ENCODE data around the gene SETD5.

- TF ChIP-seq EZH2 (IDR thresholded peaks at IDR 0.05; ENCODE audit: low read length, unreplicated experiment) (no peak), CTCF (conservative IDR thresholded peaks at IDR 0.05; ENCODE audit: low read depth, low read length) (no peak), EZH2phosphoT487 (IDR thresholded peaks at IDR 0.05; ENCODE audit: borderline replicate concordance, low read length) (no peak)
Observed at GRCh38 chr3:9439331-9439730, 41.9 kb downstream of the SETD5 start.

All from PC-3 (cell line).